Measurements from ENCODE around the gene PRPF4. TPM values are rescaled to one million over a fixed set of nuclear protein-coding genes. Genes with fewer than 3 reads are reported as not detected.
A peak's percentile ranks its signal among the peaks of the same experiment; 100 is the strongest.
"Not testable (repeated sequence)": the region's sequence is repeated elsewhere in the genome, so short reads cannot be mapped to it uniquely, and the experiment has no call there.

Gene PRPF4
- total RNA-seq, 1 donor from 2014 or later, result 33.6 TPM

DNA sequence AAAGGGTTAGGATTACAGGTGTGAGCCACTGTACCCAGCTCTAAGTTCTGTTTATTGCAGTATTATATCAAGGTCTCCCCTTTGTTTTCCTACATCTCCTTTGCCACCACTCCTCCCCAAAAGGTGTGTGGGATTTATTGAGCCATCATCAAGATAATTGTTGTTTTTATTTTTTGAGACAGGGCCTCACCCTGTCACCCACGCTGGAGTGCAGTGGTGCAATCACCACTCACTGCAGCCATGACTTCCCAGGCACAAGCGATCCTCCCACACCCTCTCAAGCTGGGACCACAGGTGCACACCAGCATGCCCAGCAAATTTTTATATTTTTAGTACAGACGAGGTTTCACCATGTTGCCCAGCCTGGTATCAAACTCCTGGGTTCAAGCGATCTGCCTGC, 29.6 kb upstream of the PRPF4 start:
- Mint-ChIP-seq H3K27ac (peak overlapping the region; percentile 74), H3K9me3 (ENCODE audit: low read depth) (peaks cover 2% of the 10 kb centered on the region), H3K4me3 (ENCODE audit: low read depth) (no peak overlapping the region), H3K27me3 (no peaks in the 10 kb centered on the region), H3K36me3 (ENCODE audit: insufficient read depth) (peaks cover 7% of the 10 kb centered on the region), H3K4me1 (ENCODE audit: low read depth) (no peaks in the 10 kb centered on the region)
- TF ChIP-seq CTCF (IDR thresholded peaks at IDR 0.05; ENCODE audit: unreplicated experiment), result no peak
- no peak for DNase-seq (ENCODE audit: low spot score, unreplicated experiment)

DNA sequence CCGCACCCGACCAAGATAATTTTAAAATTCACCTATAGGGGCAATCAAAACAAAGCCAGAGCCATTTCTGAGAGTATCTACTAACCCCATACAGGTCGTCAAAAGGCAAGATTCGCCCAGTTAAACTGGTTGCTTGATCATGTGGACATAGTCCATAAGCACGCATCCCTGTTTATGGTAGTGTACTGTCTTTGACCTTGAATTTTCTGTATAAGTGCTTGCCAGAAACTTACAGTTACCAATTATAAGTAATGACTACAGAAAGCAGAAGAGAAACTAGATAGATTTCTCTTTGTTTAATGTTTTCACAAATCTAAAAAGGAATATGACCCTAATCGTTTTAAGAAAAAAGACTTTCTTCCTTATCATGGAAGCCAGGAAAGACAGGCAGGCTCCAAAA, 28.5 kb upstream of the PRPF4 start:
- TF ChIP-seq CTCF (IDR thresholded peaks at IDR 0.05; ENCODE audit: unreplicated experiment), result no peak
- Mint-ChIP-seq H3K36me3 (ENCODE audit: insufficient read depth) (peaks cover 9% of the 10 kb centered on the region), H3K9me3 (ENCODE audit: low read depth) (peaks cover 2% of the 10 kb centered on the region), H3K4me1 (ENCODE audit: low read depth) (no peaks in the 10 kb centered on the region), H3K27me3 (no peaks in the 10 kb centered on the region), H3K4me3 (ENCODE audit: low read depth) (no peak overlapping the region), H3K27ac (no peak overlapping the region)
- no peak for DNase-seq (ENCODE audit: low spot score, unreplicated experiment)

GRCh38 chr9:113247640-113248039, 27.8 kb upstream of the PRPF4 start:
- Mint-ChIP-seq H3K4me1 (ENCODE audit: low read depth) (no peaks in the 10 kb centered on the region), H3K27ac (no peak overlapping the region), H3K27me3 (no peaks in the 10 kb centered on the region), H3K9me3 (ENCODE audit: low read depth) (peaks cover 2% of the 10 kb centered on the region), H3K4me3 (ENCODE audit: low read depth) (no peak overlapping the region), H3K36me3 (ENCODE audit: insufficient read depth) (peaks cover 9% of the 10 kb centered on the region)
- no peak for DNase-seq (ENCODE audit: low spot score, unreplicated experiment)
- no peak for TF ChIP-seq CTCF (IDR thresholded peaks at IDR 0.05; ENCODE audit: unreplicated experiment)

DNA sequence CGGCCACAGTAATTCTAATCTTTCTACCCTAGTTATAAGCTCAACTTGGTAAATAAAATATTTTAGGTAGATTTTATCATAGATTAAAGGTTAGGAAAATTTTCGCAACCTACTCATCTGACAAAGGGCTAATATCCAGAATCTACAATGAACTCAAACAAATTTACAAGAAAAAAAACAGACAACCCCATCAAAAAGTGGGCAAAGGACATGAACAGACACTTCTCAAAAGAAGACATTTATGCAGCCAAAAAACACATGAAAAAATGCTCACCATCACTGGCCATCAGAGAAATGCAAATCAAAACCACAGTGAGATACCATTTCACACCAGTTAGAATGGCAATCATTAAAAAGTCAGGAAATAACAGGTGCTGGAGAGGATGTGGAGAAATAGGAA, 25.8 kb upstream of the PRPF4 start:
- H3K4me1 Mint-ChIP-seq (ENCODE audit: low read depth); H3K36me3 Mint-ChIP-seq (ENCODE audit: insufficient read depth); H3K27ac Mint-ChIP-seq; DNase-seq (ENCODE audit: low spot score, unreplicated experiment); H3K9me3 Mint-ChIP-seq (ENCODE audit: low read depth); H3K4me3 Mint-ChIP-seq (ENCODE audit: low read depth); H3K27me3 Mint-ChIP-seq: not testable (repeated sequence)

- Mint-ChIP-seq H3K27me3 (no peaks in the 10 kb centered on the region), H3K27ac (no peak overlapping the region), H3K4me1 (ENCODE audit: low read depth) (no peaks in the 10 kb centered on the region), H3K9me3 (ENCODE audit: low read depth) (peaks cover 2% of the 10 kb centered on the region), H3K4me3 (ENCODE audit: low read depth) (no peak overlapping the region), H3K36me3 (ENCODE audit: insufficient read depth) (peaks cover 9% of the 10 kb centered on the region)
- no peak for TF ChIP-seq CTCF (IDR thresholded peaks at IDR 0.05; ENCODE audit: unreplicated experiment)
- DNase-seq (ENCODE audit: low spot score, unreplicated experiment), result no peak
Measured at GRCh38 chr9:113250807-113251206, 24.7 kb upstream of the PRPF4 start.

- Mint-ChIP-seq H3K27ac (no peak overlapping the region), H3K27me3 (no peaks in the 10 kb centered on the region), H3K9me3 (ENCODE audit: low read depth) (peaks cover 2% of the 10 kb centered on the region), H3K36me3 (ENCODE audit: insufficient read depth) (peaks cover 17% of the 10 kb centered on the region), H3K4me3 (ENCODE audit: low read depth) (no peak overlapping the region), H3K4me1 (ENCODE audit: low read depth) (peaks cover 15% of the 10 kb centered on the region)
- no peak for TF ChIP-seq CTCF (IDR thresholded peaks at IDR 0.05; ENCODE audit: unreplicated experiment)
- DNase-seq (ENCODE audit: low spot score, unreplicated experiment), result no peak
Measured at GRCh38 chr9:113254991-113255390, 20.5 kb upstream of the PRPF4 start.
